ENCODE measurements around the gene RIPPLY3.
"Not testable (repeated sequence)": the region's sequence is repeated elsewhere in the genome, so short reads cannot be mapped to it uniquely, and the experiment has no call there.

DNA sequence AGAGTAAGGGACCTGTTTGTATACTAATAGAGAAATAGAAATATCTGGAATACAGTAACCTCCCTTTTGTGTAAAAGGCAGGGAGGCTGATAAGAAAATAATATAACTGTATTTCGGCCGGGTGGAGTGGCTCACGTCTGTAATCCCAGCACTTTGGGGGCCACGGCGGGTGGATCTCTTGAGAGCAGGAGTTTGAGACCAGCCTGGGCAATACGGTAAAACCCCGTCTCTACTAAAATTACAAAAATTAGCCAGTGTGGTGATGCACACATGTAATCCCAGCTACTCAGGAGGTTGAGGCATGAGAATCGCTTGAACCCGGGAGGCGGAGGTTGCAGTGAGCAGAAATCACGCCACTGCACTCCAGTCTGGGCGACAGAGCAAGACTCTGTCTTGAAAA lies 11.2 kb upstream of the RIPPLY3 start:
- TF ChIP-seq, protein P1, sequence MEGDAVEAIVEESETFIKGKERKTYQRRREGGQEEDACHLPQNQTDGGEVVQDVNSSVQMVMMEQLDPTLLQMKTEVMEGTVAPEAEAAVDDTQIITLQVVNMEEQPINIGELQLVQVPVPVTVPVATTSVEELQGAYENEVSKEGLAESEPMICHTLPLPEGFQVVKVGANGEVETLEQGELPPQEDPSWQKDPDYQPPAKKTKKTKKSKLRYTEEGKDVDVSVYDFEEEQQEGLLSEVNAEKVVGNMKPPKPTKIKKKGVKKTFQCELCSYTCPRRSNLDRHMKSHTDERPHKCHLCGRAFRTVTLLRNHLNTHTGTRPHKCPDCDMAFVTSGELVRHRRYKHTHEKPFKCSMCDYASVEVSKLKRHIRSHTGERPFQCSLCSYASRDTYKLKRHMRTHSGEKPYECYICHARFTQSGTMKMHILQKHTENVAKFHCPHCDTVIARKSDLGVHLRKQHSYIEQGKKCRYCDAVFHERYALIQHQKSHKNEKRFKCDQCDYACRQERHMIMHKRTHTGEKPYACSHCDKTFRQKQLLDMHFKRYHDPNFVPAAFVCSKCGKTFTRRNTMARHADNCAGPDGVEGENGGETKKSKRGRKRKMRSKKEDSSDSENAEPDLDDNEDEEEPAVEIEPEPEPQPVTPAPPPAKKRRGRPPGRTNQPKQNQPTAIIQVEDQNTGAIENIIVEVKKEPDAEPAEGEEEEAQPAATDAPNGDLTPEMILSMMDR (conservative IDR thresholded peaks at IDR 0.05 in 1 of 2, IDR thresholded peaks at IDR 0.05 in 1 of 2; ENCODE audit: low read depth in 1 of 2, low read length in 2 of 2), result not testable (repeated sequence)
- TF ChIP-seq EZH2 (IDR thresholded peaks at IDR 0.05; ENCODE audit: low read length, missing control alignments), result not testable (repeated sequence)
